ENCODE measurements around the gene ZBTB4.

Gene ZBTB4

GRCh38 chr17:7466639-7467341, 12.6 kb downstream of the ZBTB4 start:
- no peak overlapping the region for H3K4me3 Mint-ChIP-seq
- peak; percentile 25 for ATAC-seq
- H3K36me3 Mint-ChIP-seq: peaks cover 44% of the 10 kb centered on the region
- peaks cover 33% of the 10 kb centered on the region for H3K4me1 Mint-ChIP-seq
- peak overlapping the region; percentile 29 for H3K27ac Mint-ChIP-seq
- H3K27me3 Mint-ChIP-seq: no peaks in the 10 kb centered on the region
- H3K9me3 Mint-ChIP-seq: no peaks in the 10 kb centered on the region

GRCh38 chr17:7466318-7466638, 13.2 kb downstream of the ZBTB4 start:
- Mint-ChIP-seq H3K4me1 (peaks cover 30% of the 10 kb centered on the region), H3K4me3 (no peak overlapping the region), H3K36me3 (peaks cover 49% of the 10 kb centered on the region), H3K27me3 (no peaks in the 10 kb centered on the region), H3K9me3 (no peaks in the 10 kb centered on the region), H3K27ac (no peak overlapping the region)
- ATAC-seq: no peak

GRCh38 chr17:7465597-7466275, 13.7 kb downstream of the ZBTB4 start:
- Mint-ChIP-seq H3K4me3 (no peak overlapping the region), H3K4me1 (peaks cover 30% of the 10 kb centered on the region), H3K36me3 (peaks cover 53% of the 10 kb centered on the region), H3K27ac (no peak overlapping the region), H3K27me3 (no peaks in the 10 kb centered on the region), H3K9me3 (no peaks in the 10 kb centered on the region)
- peak; percentile 34 for ATAC-seq

GRCh38 chr17:7464081-7464480, 15.3 kb downstream of the ZBTB4 start:
- no peak for ATAC-seq
- Mint-ChIP-seq H3K4me1 (peaks cover 30% of the 10 kb centered on the region), H3K9me3 (no peaks in the 10 kb centered on the region), H3K27ac (no peak overlapping the region), H3K27me3 (no peaks in the 10 kb centered on the region), H3K4me3 (no peak overlapping the region), H3K36me3 (peaks cover 53% of the 10 kb centered on the region)

- H3K36me3 Mint-ChIP-seq: peaks cover 50% of the 10 kb centered on the region
- no peak for ATAC-seq
- H3K4me3 Mint-ChIP-seq: no peak overlapping the region
- no peaks in the 10 kb centered on the region for H3K9me3 Mint-ChIP-seq
- H3K27ac Mint-ChIP-seq: no peak overlapping the region
- H3K4me1 Mint-ChIP-seq: peaks cover 25% of the 10 kb centered on the region
- no peaks in the 10 kb centered on the region for H3K27me3 Mint-ChIP-seq
Observed at GRCh38 chr17:7463372-7463846, 16.0 kb downstream of the ZBTB4 start.

GRCh38 chr17:7462474-7463371, 16.7 kb downstream of the ZBTB4 start:
- H3K4me1 Mint-ChIP-seq: peaks cover 18% of the 10 kb centered on the region
- no peak overlapping the region for H3K4me3 Mint-ChIP-seq
- no peak overlapping the region for H3K27ac Mint-ChIP-seq
- no peak for ATAC-seq
- H3K9me3 Mint-ChIP-seq: no peaks in the 10 kb centered on the region
- H3K36me3 Mint-ChIP-seq: peaks cover 49% of the 10 kb centered on the region
- H3K27me3 Mint-ChIP-seq: no peaks in the 10 kb centered on the region

GRCh38 chr17:7460850-7461660, 18.4 kb downstream of the ZBTB4 start:
- Mint-ChIP-seq H3K4me3 (no peak overlapping the region), H3K36me3 (peaks cover 38% of the 10 kb centered on the region), H3K27me3 (no peaks in the 10 kb centered on the region), H3K9me3 (no peaks in the 10 kb centered on the region), H3K4me1 (peaks cover 9% of the 10 kb centered on the region), H3K27ac (no peak overlapping the region)
- no peak for ATAC-seq

GRCh38 chr17:7459961-7460545, 19.4 kb downstream of the ZBTB4 start:
- H3K27me3 Mint-ChIP-seq: no peaks in the 10 kb centered on the region
- no peak for ATAC-seq
- peaks cover 30% of the 10 kb centered on the region for H3K36me3 Mint-ChIP-seq
- H3K9me3 Mint-ChIP-seq: no peaks in the 10 kb centered on the region
- no peak overlapping the region for H3K27ac Mint-ChIP-seq
- peaks cover 7% of the 10 kb centered on the region for H3K4me1 Mint-ChIP-seq
- no peak overlapping the region for H3K4me3 Mint-ChIP-seq

GRCh38 chr17:7448461-7448860, 31.0 kb downstream of the ZBTB4 start:
- no peak for ATAC-seq
- Mint-ChIP-seq H3K36me3 (no peaks in the 10 kb centered on the region), H3K27me3 (peaks cover 56% of the 10 kb centered on the region), H3K4me3 (no peak overlapping the region), H3K27ac (no peak overlapping the region), H3K4me1 (peaks cover 12% of the 10 kb centered on the region), H3K9me3 (no peaks in the 10 kb centered on the region)

- Mint-ChIP-seq H3K27me3 (peaks cover 79% of the 10 kb centered on the region), H3K36me3 (no peaks in the 10 kb centered on the region), H3K4me1 (peaks cover 15% of the 10 kb centered on the region), H3K9me3 (no peaks in the 10 kb centered on the region), H3K4me3 (peak overlapping the region; percentile 74), H3K27ac (peak overlapping the region; percentile 17)
- ATAC-seq: peak; percentile 32
Observed at GRCh38 chr17:7445619-7445968, 33.8 kb downstream of the ZBTB4 start.

GRCh38 chr17:7444682-7445618, 34.5 kb downstream of the ZBTB4 start, which contains the start of gene CHRNB1:
Gene CHRNB1 (plus strand): TSS chr17:7445061. CDS start chr17:7445128, 67 bp downstream.
- Mint-ChIP-seq H3K9me3 (no peaks in the 10 kb centered on the region), H3K27me3 (peaks cover 86% of the 10 kb centered on the region), H3K36me3 (no peaks in the 10 kb centered on the region), H3K4me3 (peak within 1 kb of the TSS; percentile 74), H3K4me1 (peaks cover 21% of the 10 kb centered on the region), H3K27ac (peak within 1 kb of the TSS; percentile 17)
- peak; percentile 40 for ATAC-seq

- H3K9me3 Mint-ChIP-seq: no peaks in the 10 kb centered on the region
- no peak overlapping the region for H3K4me3 Mint-ChIP-seq
Observed at GRCh38 chr17:7443499-7444485, 35.6 kb downstream of the ZBTB4 start.

GRCh38 chr17:7442142-7442541, 37.3 kb downstream of the ZBTB4 start:
- H3K4me1 Mint-ChIP-seq: peaks cover 42% of the 10 kb centered on the region

More at GRCh38 chr17:7443499-7444485, 35.6 kb downstream of the ZBTB4 start:
- ATAC-seq: no peak
- Mint-ChIP-seq H3K27ac (no peak overlapping the region), H3K4me1 (peaks cover 29% of the 10 kb centered on the region), H3K36me3 (peaks cover 3% of the 10 kb centered on the region), H3K27me3 (peaks cover 86% of the 10 kb centered on the region)

More at GRCh38 chr17:7442142-7442541, 37.3 kb downstream of the ZBTB4 start:
- peaks cover 85% of the 10 kb centered on the region for H3K27me3 Mint-ChIP-seq
- no peak for ATAC-seq
- no peak overlapping the region for H3K4me3 Mint-ChIP-seq
- H3K27ac Mint-ChIP-seq: no peak overlapping the region
- no peaks in the 10 kb centered on the region for H3K9me3 Mint-ChIP-seq
- peaks cover 15% of the 10 kb centered on the region for H3K36me3 Mint-ChIP-seq
